HepG2 (cell line): Measurements from ENCODE around the gene PCYOX1L. TPM values are rescaled to one million over a fixed set of nuclear protein-coding genes. Genes with fewer than 3 reads are reported as not detected.

Source experiments
- ATAC-seq: fragments of 200-7000 bp; cut with Tn5 transposase; 3 replicates; pipeline ENCODE4 v1.9.1; 2020; ENCODE audit warnings: mild to moderate bottlenecking, moderate library complexity
- BruUV-seq: library from RNA; stranded (reverse); fragments of 400-500 nt; replicated peaks from 2 replicates; lab custom pipeline; 2021; lab: Mats Ljungman, UMichigan
- CTCF ChIA-PET: fragments of 300-600 bp; formaldehyde crosslinking; extraction: SDS; loops from one replicate; lab custom pipeline; 2021; ENCODE audit warnings: low total read pairs, inconsistent platforms, low intra/inter-chr PET ratio; lab: Yijun Ruan, JAX
- POLR2A ChIA-PET: fragments of 350-600 bp; sonication (Branson Sonifier 250); formaldehyde crosslinking; loops from one replicate; lab custom pipeline; 2020; ENCODE audit warnings: antibody characterized with exemption, inconsistent platforms; lab: Yijun Ruan, JAX
- DNase-seq: peaks from one replicate; pipeline ENCODE4 v3.0.0-alpha.2; 2015; ENCODE audit warnings: low spot score
- FAIRE-seq: peaks from 3 replicates; lab custom pipeline; 2011; peaks lifted over from hg19 to GRCh38; lab: Jason Lieb, UNC
- H2AFZ ChIP-seq: one replicate; pipeline ENCODE4 v1.6.1; 2011; ENCODE audit warnings: low read length, inconsistent platforms
- H3K27ac ChIP-seq: fragments of 300-600 bp; 3 replicates; pipeline ENCODE4 v1.8.0; 2011; ENCODE audit warnings: mixed run types, mild to moderate bottlenecking, mixed read lengths, low read length, inconsistent platforms; ENCODE audit not compliant: insufficient read depth; ENCODE audit errors: extremely low read length
- H3K27me3 ChIP-seq, 2 experiments: fragments of 200-600 bp in 1 of 2; 2 replicates in 1 of 2; 3 replicates in 1 of 2; pipeline versions ENCODE4 v1.6.0 to v1.8.0; 2011; ENCODE audit warnings: low read length in 2 of 2, mild to moderate bottlenecking in 2 of 2, moderate library complexity in 2 of 2, inconsistent platforms in 1 of 2; ENCODE audit not compliant: insufficient read depth in 2 of 2, control insufficient read depth in 1 of 2
- H3K36me3 ChIP-seq, 2 experiments: fragments of 200-600 bp in 1 of 2; replicated peaks in 1 of 2; 2 replicates in 1 of 2; 3 replicates in 1 of 2; pipeline versions ENCODE4 v1.5.1 to v1.8.0; 2011; ENCODE audit warnings: low read length in 2 of 2, inconsistent platforms in 1 of 2; ENCODE audit not compliant: insufficient read depth in 2 of 2, control insufficient read depth in 1 of 2
- H3K4me1 ChIP-seq: 2 replicates; pipeline ENCODE4 v1.5.1; 2012; ENCODE audit warnings: low read length, inconsistent platforms; ENCODE audit not compliant: insufficient read depth
- H3K4me2 ChIP-seq: 2 replicates; pipeline ENCODE4 v1.6.0; 2011; ENCODE audit warnings: low read depth, low read length, inconsistent platforms
- H3K4me3 ChIP-seq, 3 experiments: fragments of 200-600 bp in 1 of 3; sonication (generic), shearing (Covaris generic) in 1 of 3; replicated peaks in 1 of 3; 2 replicates each; pipeline ENCODE4 v1.5.1; 2011 to 2016; ENCODE audit warnings: low read length in 3 of 3, inconsistent platforms in 2 of 3, low read depth in 2 of 3, mild to moderate bottlenecking in 2 of 3, control low read depth in 1 of 3, mixed read lengths in 1 of 3; ENCODE audit not compliant: insufficient read depth in 1 of 3
- H3K79me2 ChIP-seq: one replicate; pipeline ENCODE4 v1.6.1; 2011; ENCODE audit warnings: low read length, inconsistent platforms; ENCODE audit not compliant: insufficient read depth
- H3K9ac ChIP-seq: 2 replicates; pipeline ENCODE4 v1.6.0; 2011; ENCODE audit warnings: mild to moderate bottlenecking, low read depth, low read length, inconsistent platforms; ENCODE audit not compliant: insufficient read depth
- H3K9me3 ChIP-seq: 2 replicates; pipeline ENCODE4 v1.5.1; 2012; ENCODE audit warnings: mild to moderate bottlenecking, low read length
- H4K20me1 ChIP-seq: 2 replicates; pipeline ENCODE4 v1.6.0; 2011; ENCODE audit warnings: inconsistent platforms, mild to moderate bottlenecking, low read length, moderate library complexity; ENCODE audit not compliant: insufficient read depth
- CCAR2 ChIP-seq: fragments of 200-400 bp; formaldehyde crosslinking; optimal IDR thresholded peaks from 2 replicates; pipeline ENCODE3; 2018; ENCODE audit warnings: low read depth, mild to moderate bottlenecking, low read length, moderate library complexity
- FOXJ3 ChIP-seq: sonication (generic); formaldehyde crosslinking; IDR thresholded peaks from 2 replicates; pipeline ENCODE4 v1.4.0; 2020; ENCODE audit warnings: missing genetic modification reagents, mild to moderate bottlenecking, borderline replicate concordance
- GABPA ChIP-seq, 2 experiments: IDR thresholded peaks; 2 replicates each; pipeline ENCODE4 v1.6.1; 2011 to 2016; ENCODE audit warnings: low read depth in 2 of 2, low read length in 1 of 2, missing biosample characterization in 1 of 2, missing genetic modification characterization in 1 of 2
- MLX ChIP-seq: IDR thresholded peaks from 2 replicates; pipeline ENCODE4 v1.6.1; 2016
- NFAT5 ChIP-seq: sonication (generic); formaldehyde crosslinking; IDR thresholded peaks from 2 replicates; pipeline ENCODE4 v1.4.0; 2020; ENCODE audit warnings: missing genetic modification reagents
- POLR2AphosphoS2 ChIP-seq: IDR thresholded peaks from 2 replicates; pipeline ENCODE4 v1.6.1; 2011; ENCODE audit warnings: low read depth, low read length, improper control_type of control experiment
- RCOR2 ChIP-seq: IDR thresholded peaks from 2 replicates; pipeline ENCODE4 v1.6.1; 2016; ENCODE audit warnings: missing biosample characterization, missing genetic modification reagents
- SRSF9 ChIP-seq: fragments of 200-400 bp; formaldehyde crosslinking; IDR thresholded peaks from 2 replicates; pipeline ENCODE4 v1.6.1; 2018; ENCODE audit warnings: borderline replicate concordance, mild to moderate bottlenecking, low read depth, low read length; ENCODE audit not compliant: insufficient read depth, poor library complexity, severe bottlenecking
- ZNF160 ChIP-seq: sonication (generic); formaldehyde crosslinking; IDR thresholded peaks from 2 replicates; pipeline ENCODE4 v1.8.0; 2022; ENCODE audit warnings: mild to moderate bottlenecking, inconsistent platforms, missing genetic modification reagents
- ZNF33B ChIP-seq: sonication (generic); formaldehyde crosslinking; IDR thresholded peaks from 2 replicates; pipeline ENCODE4 v1.5.1; 2020; ENCODE audit warnings: mild to moderate bottlenecking, missing genetic modification reagents
- ZNF512 ChIP-seq: sonication (generic); formaldehyde crosslinking; IDR thresholded peaks from 2 replicates; pipeline ENCODE4 v1.4.0; 2020; ENCODE audit warnings: mild to moderate bottlenecking, missing genetic modification reagents
- ZNF550 ChIP-seq: sonication (generic); formaldehyde crosslinking; IDR thresholded peaks from 2 replicates; pipeline ENCODE4 v1.4.0; 2020; ENCODE audit warnings: mild to moderate bottlenecking, missing genetic modification reagents, borderline replicate concordance
- ZNF616 ChIP-seq: sonication (generic); formaldehyde crosslinking; IDR thresholded peaks from 2 replicates; pipeline ENCODE4 v1.5.0; 2020; ENCODE audit warnings: low read depth, mild to moderate bottlenecking, missing genetic modification reagents
- ZNF644 ChIP-seq: IDR thresholded peaks from 2 replicates; pipeline ENCODE4 v1.6.1; 2016; ENCODE audit warnings: low read depth
- ZNF780A ChIP-seq: sonication (generic); formaldehyde crosslinking; IDR thresholded peaks from 2 replicates; pipeline ENCODE4 v1.8.0; 2022; ENCODE audit warnings: mild to moderate bottlenecking, missing genetic modification reagents, moderate library complexity
- WGBS: methylation state at CpG from one replicate; pipeline ENCODE4 v1.1.6; 2017; ENCODE audit warnings: low lambda C conversion rate; 5-methylcytosine and 5-hydroxymethylcytosine counted together
- in situ Hi-C: cut with HindIII; loops from 2 replicates; pipeline ENCODE4 v1.10.0; 2017; ENCODE audit warnings: low pct_unique_long_range_greater_than_20kb; ENCODE audit not compliant: extremely low pct_ligation_motif_present
- intact Hi-C: fragments of 100-400 bp; cut with micrococcal nuclease; formaldehyde crosslinking; loops from one replicate; pipeline ENCODE4 v1.10.0; 2022; ENCODE audit not compliant: unreplicated experiment
- polyA plus RNA-seq, 8 experiments: library from polyadenylated mRNA; depleted of rRNA in 3 of 8; stranded (reverse) in 7 of 8; unstranded in 1 of 8; fragments of >200 nt; fragmentation: Illumina TruSeq in 4 of 8; extraction: Trizol in 4 of 8; gene quantifications; 2 replicates each; pipeline versions ENCODE4 v1.2.1 to v1.2.3, GENCODE V29; 2011 to 2016; ENCODE audit warnings: low read depth in 4 of 8, missing spikeins in 1 of 8, mixed read lengths in 1 of 8; ENCODE audit not compliant: insufficient read depth in 1 of 8
- total RNA-seq, 5 experiments: library from RNA; depleted of rRNA; stranded (reverse); fragments of >200 nt; fragmentation: Illumina TruSeq; extraction: Trizol; gene quantifications; 2 replicates each; pipeline ENCODE4 v1.2.3, GENCODE V29; 2016; ENCODE audit warnings: low read depth in 1 of 5

The PCYOX1L gene
- total and polyA plus RNA-seq, 2 of the 13 experiments (the other 11 are each of a cell fraction or from before 2014, with no cell fraction given), result 1.00 to 3.7 TPM

GRCh38 chr5:149345147-149345891, 12.5 kb upstream of the PCYOX1L start, which contains the start of gene GRPEL2:
Gene GRPEL2 (plus strand): TSS chr5:149345499. CDS start chr5:149345540, 41 bp downstream.
- Histone ChIP-seq H3K4me3 (peak within 1 kb of the TSS; percentile 85 to 98 (median 91)), H2AFZ (peak within 1 kb of the TSS; percentile 75), H3K36me3 (peaks cover 6 to 28% of the 10 kb centered on the region in 2 experiments), H3K27me3 (no peaks in the 10 kb centered on the region; a peak in 1 of 5 replicates), H3K27ac (peak within 1 kb of the TSS; percentile 74), H3K9me3 (no peaks in the 10 kb centered on the region), H3K79me2 (peaks cover 22% of the 10 kb centered on the region), H3K4me2 (peak within 1 kb of the TSS; percentile 88), H3K4me1 (peaks cover 50% of the 10 kb centered on the region), H4K20me1 (no peaks in the 10 kb centered on the region), H3K9ac (peak within 1 kb of the TSS; percentile 91)
- FAIRE-seq (peak; percentile 82), DNase-seq (peak; percentile 94), ATAC-seq (peak; percentile 99)
- BruUV-seq, result no TSS peak
- in situ Hi-C loops, result no loop called here
- 1% methylated on average over 34 of the region's 54 CpGs for WGBS
- ChIA-PET POLR2A (interaction anchor here (0.7 to 6.7 kb wide), 17 partner anchors 9 to 221 kb away, joined by 3 to 93 read pairs (median 4); partner anchors contain the start of genes CSNK1A1 and PCYOX1L), CTCF (interaction anchor here (1.4 kb wide), 1 partner anchor 22 kb away, joined by 3 read pairs; no protein-coding TSS in a partner anchor)
- intact Hi-C loops, result loop anchor here (2.0 kb wide), 1 partner anchor 23 kb away; no protein-coding TSS in a partner anchor
- TF ChIP-seq POLR2AphosphoS2, result no peak
- no peak for TF ChIP-seq CCAR2
- TF ChIP-seq ZNF160 (CRISPR knock-in tag), result peak; percentile 21; the same call in 1 of the 2 replicates
- TF ChIP-seq ZNF550 (CRISPR knock-in tag), result 0 out of 2 replicates have a peak, but pooled peaks have one; percentile 53
- no peak; the same call in 1 of the 2 replicates for TF ChIP-seq ZNF780A
- peak; percentile 67; the same call in 1 of the 2 replicates for TF ChIP-seq RCOR2 (CRISPR knock-in tag)
- TF ChIP-seq GABPA (IDR thresholded peaks at IDR 0.05; ENCODE audit: low read depth, low read length), result peak; percentile 95
- peak; percentile 99 for TF ChIP-seq GABPA (CRISPR knock-in tag; IDR thresholded peaks at IDR 0.05; ENCODE audit: low read depth)
- peak; percentile 73; the same call in 1 of the 2 replicates for TF ChIP-seq ZNF33B
- TF ChIP-seq SRSF9, result no peak
- peak; percentile 71; the same call in 1 of the 2 replicates for TF ChIP-seq FOXJ3 (CRISPR knock-in tag)
- 0 out of 2 replicates have a peak, but pooled peaks have one; percentile 9 for TF ChIP-seq NFAT5 (CRISPR knock-in tag)
- TF ChIP-seq ZNF644 (CRISPR knock-in tag), result no peak
- TF ChIP-seq MLX (CRISPR knock-in tag), result no peak
- 0 out of 2 replicates have a peak, but pooled peaks have one; percentile 49 for TF ChIP-seq ZNF512 (CRISPR knock-in tag)
- no peak; the same call in 1 of the 2 replicates for TF ChIP-seq ZNF616 (CRISPR knock-in tag)
